HL-60/S4 (cell line): Measurements from ENCODE around the gene CFAP91.

Experiments
- in situ Hi-C: fragments of 300-500 bp; cut with MboI; formaldehyde crosslinking; loops from 2 replicates; pipeline ENCODE4 v1.14.3; 2022; ENCODE audit warnings: low sequenced_read_pairs

CFAP91 gene

GRCh38 chr3:119733812-119734211, 31.0 kb downstream of the CFAP91 start:
- in situ Hi-C loops: no loop called here

DNA sequence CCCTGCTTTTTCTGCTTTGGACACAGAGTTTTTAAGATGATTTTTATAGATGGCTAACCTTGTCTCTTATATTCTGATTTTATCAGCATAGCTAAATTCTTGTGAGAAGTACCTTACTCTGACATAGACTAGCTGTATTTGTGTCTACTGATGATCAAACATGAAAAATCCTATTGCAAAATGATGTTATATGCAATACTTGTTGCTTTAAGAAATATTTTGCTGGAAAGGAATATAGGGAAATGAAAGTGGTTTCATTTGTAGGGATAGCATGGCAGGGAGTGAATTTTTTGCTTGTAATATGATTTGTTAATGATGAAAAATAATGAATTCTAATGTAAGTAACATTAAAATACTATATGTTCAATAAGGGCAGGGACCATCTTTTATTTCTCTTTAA, 35.9 kb downstream of the CFAP91 start:
- in situ Hi-C loops: no loop called here

DNA sequence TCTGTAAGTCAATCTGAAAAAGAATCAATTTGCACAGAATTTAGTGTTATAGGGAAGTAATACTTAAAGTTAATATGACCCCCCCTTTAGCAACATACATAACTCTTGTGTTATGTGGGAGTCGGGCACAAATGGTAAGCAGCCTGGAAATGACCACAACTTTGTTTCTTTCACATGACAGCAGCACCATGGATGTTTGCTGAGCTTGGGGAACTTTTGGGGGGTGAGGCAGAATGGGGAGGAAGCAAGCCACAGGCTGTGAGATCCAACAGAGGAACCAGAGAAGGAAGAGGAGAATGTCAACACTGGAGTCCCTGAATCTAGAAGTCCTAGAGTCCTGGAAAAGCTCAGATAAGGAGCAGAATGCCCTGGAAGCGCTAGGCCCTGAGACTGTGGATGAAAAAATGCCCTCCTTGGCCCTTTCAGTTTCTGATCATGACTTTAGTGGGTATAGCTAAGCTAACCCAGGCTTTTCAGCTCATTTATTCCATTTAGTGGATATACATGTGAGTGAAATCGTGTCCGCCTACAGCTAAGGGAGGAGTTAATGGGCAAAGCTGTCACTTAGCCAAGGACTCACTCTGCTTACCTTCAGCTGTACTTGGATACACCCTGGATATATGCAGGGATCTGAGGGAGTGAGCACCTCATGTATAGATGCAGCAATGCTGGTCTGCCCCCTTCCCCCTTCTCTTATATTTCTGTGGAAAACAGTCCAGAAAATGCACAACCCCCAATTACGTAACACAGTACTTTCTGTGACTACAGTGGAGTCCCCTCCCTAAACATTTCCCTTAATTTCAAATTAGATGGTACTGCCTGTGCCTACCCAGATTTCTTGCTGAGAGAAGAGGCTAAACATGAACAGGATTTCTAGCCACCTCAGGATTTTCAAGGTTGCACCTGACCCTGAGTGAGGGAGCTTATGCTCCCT, 39.1 kb downstream of the CFAP91 start:
- in situ Hi-C loops: no loop called here

- in situ Hi-C loops: no loop called here
Measured at GRCh38 chr3:119743921-119744320, 41.1 kb downstream of the CFAP91 start.

- in situ Hi-C loops: no loop called here
Measured at GRCh38 chr3:119745942-119746341, 43.1 kb downstream of the CFAP91 start.

- in situ Hi-C loops: no loop called here
Measured at GRCh38 chr3:119746423-119746822, 43.6 kb downstream of the CFAP91 start.

DNA sequence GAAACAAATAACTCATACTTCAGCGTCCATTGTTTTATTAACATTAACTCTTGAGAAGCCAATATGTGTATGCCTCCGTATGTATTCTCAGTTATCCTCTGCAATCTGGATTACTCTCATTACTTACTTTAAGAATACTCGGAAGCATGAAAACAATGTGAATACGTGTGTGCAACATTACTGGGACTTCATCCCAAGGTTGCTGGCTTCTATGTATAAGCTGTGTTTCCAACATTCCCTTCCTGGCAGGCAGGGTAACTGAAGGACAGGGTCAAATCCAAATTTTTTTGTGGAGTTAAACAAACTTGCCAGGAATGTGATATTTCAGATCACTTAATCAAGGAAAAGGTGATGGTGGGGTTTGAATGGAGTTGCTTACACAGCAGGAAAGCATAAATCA, 44.5 kb downstream of the CFAP91 start:
- in situ Hi-C loops: no loop called here

DNA sequence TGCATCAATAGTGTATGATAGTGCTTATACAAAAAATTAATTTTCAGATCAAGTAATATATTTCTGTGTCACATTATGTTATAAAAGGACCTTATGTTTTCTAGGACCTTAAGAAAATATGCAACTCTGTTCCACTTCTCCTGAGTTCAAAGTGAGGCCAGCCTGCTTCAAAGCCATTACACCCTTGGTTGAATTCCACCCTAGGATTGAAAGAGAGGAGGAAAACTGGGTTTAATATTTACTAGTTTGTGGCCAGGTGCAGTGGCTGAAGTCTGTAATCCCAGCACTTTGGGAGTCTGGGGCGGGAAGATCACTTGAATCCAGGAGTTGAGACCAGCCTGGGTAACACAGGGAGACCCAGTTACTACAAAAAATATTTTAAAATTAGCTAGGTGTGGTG, 46.2 kb downstream of the CFAP91 start:
- in situ Hi-C loops: no loop called here

GRCh38 chr3:119751423-119751822, 48.6 kb downstream of the CFAP91 start:
- in situ Hi-C loops: no loop called here
